GM12878 (cell line): Measurements from ENCODE around the gene DESI2. TPM values are rescaled to one million over a fixed set of nuclear protein-coding genes. Genes with fewer than 3 reads are reported as not detected.
A peak's percentile ranks its signal among the peaks of the same experiment; 100 is the strongest.

Source experiments
- ATAC-seq: fragments of 200-7000 bp; cut with Tn5 transposase; 3 replicates; pipeline ENCODE4 v1.9.1; 2020; ENCODE audit warnings: mild to moderate bottlenecking, moderate library complexity
- BruUV-seq: library from RNA; stranded (reverse); fragments of 400-500 nt; replicated peaks from 2 replicates; lab custom pipeline; 2021; lab: Mats Ljungman, UMichigan
- CTCF ChIA-PET: fragments of 300-600 bp; sonication (Branson Sonifier 250); formaldehyde crosslinking; extraction: SDS; loops from one replicate; lab custom pipeline; 2021; ENCODE audit warnings: inconsistent platforms; lab: Yijun Ruan, JAX
- POLR2A ChIA-PET: fragments of 350-600 bp; formaldehyde crosslinking; extraction: SDS; loops from one replicate; lab custom pipeline; 2021; ENCODE audit warnings: inconsistent platforms; lab: Charles Lee
- RAD21 ChIA-PET: fragments of 300-600 bp; sonication (Branson Sonifier 250); formaldehyde crosslinking; loops from one replicate; lab custom pipeline; 2023; ENCODE audit warnings: antibody characterized with exemption; ENCODE audit not compliant: unreplicated experiment; lab: Charles Lee
- SMC1A ChIA-PET: fragments of 300-600 bp; sonication (Branson Sonifier 250); formaldehyde crosslinking; loops from one replicate; lab custom pipeline; 2023; ENCODE audit not compliant: unreplicated experiment, uncharacterized antibody; lab: Charles Lee
- DNase-seq: peaks from one replicate; pipeline ENCODE4 v3.0.0-alpha.2; 2011; ENCODE audit warnings: low read depth, low spot score
- FAIRE-seq: peaks from 3 replicates; lab custom pipeline; 2011; peaks lifted over from hg19 to GRCh38; lab: Jason Lieb, UNC
- H2AFZ ChIP-seq: 2 replicates; pipeline ENCODE4 v1.6.0; 2011; ENCODE audit warnings: low read depth, low read length, control low read depth; ENCODE audit not compliant: control insufficient read depth
- H3K27ac ChIP-seq: 2 replicates; pipeline ENCODE4 v1.5.1; 2011; ENCODE audit warnings: control low read depth; ENCODE audit not compliant: control insufficient read depth, insufficient read depth
- H3K27me3 ChIP-seq, 2 experiments: replicated peaks in 1 of 2; 2 replicates each; pipeline versions ENCODE4 v1.6.0 to v1.6.1; 2011; ENCODE audit warnings: low read length in 1 of 2; ENCODE audit not compliant: control insufficient read depth in 2 of 2, insufficient read depth in 2 of 2
- H3K36me3 ChIP-seq, 2 experiments: 2 replicates each; pipeline ENCODE4 v1.5.1; 2011; ENCODE audit warnings: low read length in 1 of 2; ENCODE audit not compliant: control insufficient read depth in 2 of 2, insufficient read depth in 2 of 2
- H3K4me1 ChIP-seq: 2 replicates; pipeline ENCODE4 v1.6.1; 2011; ENCODE audit warnings: mild to moderate bottlenecking, low read length, moderate library complexity, mixed read lengths; ENCODE audit not compliant: control insufficient read depth, insufficient read depth
- H3K4me2 ChIP-seq: 2 replicates; pipeline ENCODE4 v1.6.0; 2011; ENCODE audit warnings: control low read depth; ENCODE audit not compliant: control insufficient read depth, insufficient read depth
- H3K4me3 ChIP-seq: fragments of 200-600 bp; sonication (generic); 2 replicates; pipeline ENCODE4 v1.5.1; 2016
- H3K79me2 ChIP-seq: 2 replicates; pipeline ENCODE4 v1.6.0; 2011; ENCODE audit warnings: low read length; ENCODE audit not compliant: control insufficient read depth, insufficient read depth
- H3K9ac ChIP-seq: 2 replicates; pipeline ENCODE4 v1.8.0; 2011; ENCODE audit warnings: low read length, control low read depth, mixed read lengths; ENCODE audit not compliant: control insufficient read depth, insufficient read depth
- H3K9me3 ChIP-seq: replicated peaks from 3 replicates; pipeline ENCODE4 v1.5.1; 2011; ENCODE audit warnings: mild to moderate bottlenecking, low read length; ENCODE audit not compliant: control insufficient read depth, insufficient read depth
- H4K20me1 ChIP-seq: 2 replicates; pipeline ENCODE4 v1.6.0; 2011; ENCODE audit not compliant: control insufficient read depth, insufficient read depth
- BRCA1 ChIP-seq: IDR thresholded peaks from 2 replicates; pipeline ENCODE4 v1.6.1; 2011; ENCODE audit warnings: low read depth, low read length, improper control_type of control experiment
- CHD2 ChIP-seq: IDR thresholded peaks from 2 replicates; pipeline ENCODE4 v1.6.1; 2011; ENCODE audit warnings: low read depth, low read length, improper control_type of control experiment, borderline replicate concordance
- GABPA ChIP-seq: IDR thresholded peaks from 2 replicates; pipeline ENCODE4 v1.6.1; 2014; ENCODE audit warnings: antibody characterized with exemption, low read depth, mild to moderate bottlenecking, inconsistent platforms
- JUNB ChIP-seq: IDR thresholded peaks from 2 replicates; pipeline ENCODE4 v1.6.1; 2016; ENCODE audit warnings: antibody characterized with exemption, mild to moderate bottlenecking
- MLLT1 ChIP-seq: fragments of 450-650 bp; IDR thresholded peaks from 2 replicates; pipeline ENCODE4 v1.6.1; 2016; ENCODE audit warnings: mild to moderate bottlenecking
- ZBED1 ChIP-seq: IDR thresholded peaks from 2 replicates; pipeline ENCODE4 v1.6.1; 2016; ENCODE audit warnings: borderline replicate concordance
- WGBS: methylation state at CpG from one replicate; pipeline ENCODE4 v1.1.6; 2016; ENCODE audit warnings: low lambda C conversion rate; ENCODE audit not compliant: insufficient replicate concordance, insufficient coverage; ENCODE audit errors: missing lambda C conversion rate; 5-methylcytosine and 5-hydroxymethylcytosine counted together
- in situ Hi-C: fragments of 300-500 bp; cut with MboI; formaldehyde crosslinking; loops from 9 replicates; pipeline ENCODE4 v1.14.3; 2018; ENCODE audit warnings: mixed read lengths
- intact Hi-C: fragments of 100-400 bp; cut with micrococcal nuclease; formaldehyde crosslinking; loops from one replicate; pipeline ENCODE4 v1.14.2; 2022; ENCODE audit not compliant: unreplicated experiment
- polyA plus RNA-seq, 11 experiments: library from polyadenylated mRNA; depleted of rRNA in 4 of 11; unstranded in 6 of 11; stranded (reverse) in 5 of 11; fragments of >200 nt; fragmentation: Nextera tagmentation in 4 of 11; fragmentation: Illumina TruSeq in 1 of 11; extraction: Ambion mirVana in 4 of 11; extraction: Trizol in 1 of 11; gene quantifications; 1 replicate in 1 of 11; 2 replicates in 10 of 11; pipeline versions ENCODE4 v1.2.1 to v1.2.3, GENCODE V29; 2011 to 2016; ENCODE audit warnings: inconsistent platforms in 2 of 11, missing spikeins in 2 of 11, low read depth in 1 of 11
- total RNA-seq, 4 experiments: library from RNA; depleted of rRNA in 3 of 4; stranded (reverse); fragments of >200 nt in 3 of 4; fragmentation: Illumina TruSeq in 1 of 4; extraction: Trizol in 1 of 4; gene quantifications; 2 replicates each; pipeline versions ENCODE4 v1.2.1 to v1.2.3, GENCODE V29; 2013 to 2021
- TF ChIP-seq, protein P1 (sequence below): fragments of 450-650 bp; formaldehyde crosslinking; IDR thresholded peaks from 2 replicates; pipeline ENCODE4 v1.4.0; 2020; ENCODE audit warnings: mild to moderate bottlenecking, moderate library complexity
- TF ChIP-seq, protein P2 (sequence below): fragments of 150-350 bp; IDR thresholded peaks from 2 replicates; pipeline ENCODE4 v1.6.1; 2016; ENCODE audit warnings: low read depth, low read length
- TF ChIP-seq, protein P3 (sequence below): fragments of 450-650 bp; IDR thresholded peaks from 2 replicates; pipeline ENCODE4 v1.6.1; 2017; ENCODE audit warnings: mild to moderate bottlenecking

Gene DESI2
- total and polyA plus RNA-seq, 10 of the 15 experiments (the other 5 are each of a cell fraction or from before 2014, with no cell fraction given): 6.2 to 21.5 (median 17.3) TPM

GRCh38 chr1:244655186-244655585 lies 2.3 kb downstream of the DESI2 start:
- no peak for ATAC-seq
- FAIRE-seq: no peak
- DNase-seq: no peak
- no TSS peak for BruUV-seq
- CTCF ChIA-PET: interaction anchor here (0.7 kb wide), 1 partner anchor 44 kb away, joined by 3 read pairs; no protein-coding TSS in a partner anchor
- Histone ChIP-seq H3K4me1 (no peaks in the 10 kb centered on the region), H3K27ac (no peak overlapping the region), H3K9me3 (no peaks in the 10 kb centered on the region), H3K4me2 (peak overlapping the region; percentile 91), H3K9ac (no peak overlapping the region), H3K36me3 (peaks cover 0 to 2% of the 10 kb centered on the region in 2 experiments; a peak in 1 of 4 replicates), H3K27me3 (no peaks in the 10 kb centered on the region), H3K79me2 (peaks cover 13% of the 10 kb centered on the region), H2AFZ (no peak overlapping the region), H4K20me1 (no peaks in the 10 kb centered on the region), H3K4me3 (peak overlapping the region; percentile 91; the same call in 1 of the 2 replicates)
- in situ Hi-C loops: loop anchor here (5.0 kb wide), 1 partner anchor 48 kb away; no protein-coding TSS in a partner anchor
- intact Hi-C loops: loop anchor here (10.0 kb wide), 1 partner anchor 290 kb away; no protein-coding TSS in a partner anchor
- TF ChIP-seq, protein P1, sequence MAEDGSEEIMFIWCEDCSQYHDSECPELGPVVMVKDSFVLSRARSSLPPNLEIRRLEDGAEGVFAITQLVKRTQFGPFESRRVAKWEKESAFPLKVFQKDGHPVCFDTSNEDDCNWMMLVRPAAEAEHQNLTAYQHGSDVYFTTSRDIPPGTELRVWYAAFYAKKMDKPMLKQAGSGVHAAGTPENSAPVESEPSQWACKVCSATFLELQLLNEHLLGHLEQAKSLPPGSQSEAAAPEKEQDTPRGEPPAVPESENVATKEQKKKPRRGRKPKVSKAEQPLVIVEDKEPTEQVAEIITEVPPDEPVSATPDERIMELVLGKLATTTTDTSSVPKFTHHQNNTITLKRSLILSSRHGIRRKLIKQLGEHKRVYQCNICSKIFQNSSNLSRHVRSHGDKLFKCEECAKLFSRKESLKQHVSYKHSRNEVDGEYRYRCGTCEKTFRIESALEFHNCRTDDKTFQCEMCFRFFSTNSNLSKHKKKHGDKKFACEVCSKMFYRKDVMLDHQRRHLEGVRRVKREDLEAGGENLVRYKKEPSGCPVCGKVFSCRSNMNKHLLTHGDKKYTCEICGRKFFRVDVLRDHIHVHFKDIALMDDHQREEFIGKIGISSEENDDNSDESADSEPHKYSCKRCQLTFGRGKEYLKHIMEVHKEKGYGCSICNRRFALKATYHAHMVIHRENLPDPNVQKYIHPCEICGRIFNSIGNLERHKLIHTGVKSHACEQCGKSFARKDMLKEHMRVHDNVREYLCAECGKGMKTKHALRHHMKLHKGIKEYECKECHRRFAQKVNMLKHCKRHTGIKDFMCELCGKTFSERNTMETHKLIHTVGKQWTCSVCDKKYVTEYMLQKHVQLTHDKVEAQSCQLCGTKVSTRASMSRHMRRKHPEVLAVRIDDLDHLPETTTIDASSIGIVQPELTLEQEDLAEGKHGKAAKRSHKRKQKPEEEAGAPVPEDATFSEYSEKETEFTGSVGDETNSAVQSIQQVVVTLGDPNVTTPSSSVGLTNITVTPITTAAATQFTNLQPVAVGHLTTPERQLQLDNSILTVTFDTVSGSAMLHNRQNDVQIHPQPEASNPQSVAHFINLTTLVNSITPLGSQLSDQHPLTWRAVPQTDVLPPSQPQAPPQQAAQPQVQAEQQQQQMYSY: no peak
- TF ChIP-seq GABPA (no peak), ZBED1 (no peak), CHD2 (no peak), MLLT1 (no peak), JUNB (no peak), BRCA1 (no peak)
- TF ChIP-seq, protein P2, sequence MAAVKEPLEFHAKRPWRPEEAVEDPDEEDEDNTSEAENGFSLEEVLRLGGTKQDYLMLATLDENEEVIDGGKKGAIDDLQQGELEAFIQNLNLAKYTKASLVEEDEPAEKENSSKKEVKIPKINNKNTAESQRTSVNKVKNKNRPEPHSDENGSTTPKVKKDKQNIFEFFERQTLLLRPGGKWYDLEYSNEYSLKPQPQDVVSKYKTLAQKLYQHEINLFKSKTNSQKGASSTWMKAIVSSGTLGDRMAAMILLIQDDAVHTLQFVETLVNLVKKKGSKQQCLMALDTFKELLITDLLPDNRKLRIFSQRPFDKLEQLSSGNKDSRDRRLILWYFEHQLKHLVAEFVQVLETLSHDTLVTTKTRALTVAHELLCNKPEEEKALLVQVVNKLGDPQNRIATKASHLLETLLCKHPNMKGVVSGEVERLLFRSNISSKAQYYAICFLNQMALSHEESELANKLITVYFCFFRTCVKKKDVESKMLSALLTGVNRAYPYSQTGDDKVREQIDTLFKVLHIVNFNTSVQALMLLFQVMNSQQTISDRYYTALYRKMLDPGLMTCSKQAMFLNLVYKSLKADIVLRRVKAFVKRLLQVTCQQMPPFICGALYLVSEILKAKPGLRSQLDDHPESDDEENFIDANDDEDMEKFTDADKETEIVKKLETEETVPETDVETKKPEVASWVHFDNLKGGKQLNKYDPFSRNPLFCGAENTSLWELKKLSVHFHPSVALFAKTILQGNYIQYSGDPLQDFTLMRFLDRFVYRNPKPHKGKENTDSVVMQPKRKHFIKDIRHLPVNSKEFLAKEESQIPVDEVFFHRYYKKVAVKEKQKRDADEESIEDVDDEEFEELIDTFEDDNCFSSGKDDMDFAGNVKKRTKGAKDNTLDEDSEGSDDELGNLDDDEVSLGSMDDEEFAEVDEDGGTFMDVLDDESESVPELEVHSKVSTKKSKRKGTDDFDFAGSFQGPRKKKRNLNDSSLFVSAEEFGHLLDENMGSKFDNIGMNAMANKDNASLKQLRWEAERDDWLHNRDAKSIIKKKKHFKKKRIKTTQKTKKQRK: no peak
- TF ChIP-seq, protein P3, sequence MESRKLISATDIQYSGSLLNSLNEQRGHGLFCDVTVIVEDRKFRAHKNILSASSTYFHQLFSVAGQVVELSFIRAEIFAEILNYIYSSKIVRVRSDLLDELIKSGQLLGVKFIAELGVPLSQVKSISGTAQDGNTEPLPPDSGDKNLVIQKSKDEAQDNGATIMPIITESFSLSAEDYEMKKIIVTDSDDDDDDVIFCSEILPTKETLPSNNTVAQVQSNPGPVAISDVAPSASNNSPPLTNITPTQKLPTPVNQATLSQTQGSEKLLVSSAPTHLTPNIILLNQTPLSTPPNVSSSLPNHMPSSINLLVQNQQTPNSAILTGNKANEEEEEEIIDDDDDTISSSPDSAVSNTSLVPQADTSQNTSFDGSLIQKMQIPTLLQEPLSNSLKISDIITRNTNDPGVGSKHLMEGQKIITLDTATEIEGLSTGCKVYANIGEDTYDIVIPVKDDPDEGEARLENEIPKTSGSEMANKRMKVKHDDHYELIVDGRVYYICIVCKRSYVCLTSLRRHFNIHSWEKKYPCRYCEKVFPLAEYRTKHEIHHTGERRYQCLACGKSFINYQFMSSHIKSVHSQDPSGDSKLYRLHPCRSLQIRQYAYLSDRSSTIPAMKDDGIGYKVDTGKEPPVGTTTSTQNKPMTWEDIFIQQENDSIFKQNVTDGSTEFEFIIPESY: no peak
- whole genome bisulfite sequencing: 100% methylated on average over 1 of the region's 1 CpG
- RAD21 ChIA-PET: no interaction called here
- POLR2A ChIA-PET: no interaction called here
- SMC1A ChIA-PET: interaction anchor here (1.3 kb wide), 1 partner anchor 52 kb away, joined by 3 read pairs; no protein-coding TSS in a partner anchor
